GM18499 (cell line): ENCODE measurements around the gene HOXB6.

Experiments
- ATAC-seq: cut with Tn5 transposase; IDR thresholded peaks from one replicate; pipeline ENCODE4 v1.9.1; 2021; ENCODE audit warnings: moderate number of reproducible peaks; ENCODE audit not compliant: insufficient read depth, unreplicated experiment

The HOXB6 gene

GRCh38 chr17:48596735-48597527 lies 7.9 kb downstream of the HOXB6 start:
- ATAC-seq = no peak

GRCh38 chr17:48596000-48596734 lies 8.6 kb downstream of the HOXB6 start:
- no peak for ATAC-seq

- ATAC-seq = no peak
Observed at GRCh38 chr17:48595278-48595999, 9.3 kb downstream of the HOXB6 start.

GRCh38 chr17:48594538-48595277 lies 10.1 kb downstream of the HOXB6 start:
- no peak for ATAC-seq

- ATAC-seq = no peak
Observed at GRCh38 chr17:48593840-48594537, 10.8 kb downstream of the HOXB6 start.

- no peak for ATAC-seq
Observed at GRCh38 chr17:48593126-48593829, 11.5 kb downstream of the HOXB6 start, which contains the start of gene HOXB5. Gene HOXB5, minus strand, starts transcription at chr17:48593779. Its CDS starts 97 bp downstream, at chr17:48593682.

GRCh38 chr17:48592577-48592976 lies 12.2 kb downstream of the HOXB6 start:
- no peak for ATAC-seq

- ATAC-seq = no peak
Observed at GRCh38 chr17:48592057-48592514, 12.7 kb downstream of the HOXB6 start.

GRCh38 chr17:48591255-48592056 lies 13.3 kb downstream of the HOXB6 start:
- no peak for ATAC-seq

GRCh38 chr17:48590607-48591161 lies 14.1 kb downstream of the HOXB6 start:
- ATAC-seq = no peak

GRCh38 chr17:48589831-48590606 lies 14.8 kb downstream of the HOXB6 start, which contains the start of gene HOXB3:
Gene HOXB3, minus strand, starts transcription at chr17:48590241. Its CDS starts 37,767 bp downstream, at chr17:48552474.
- no peak for ATAC-seq

- no peak for ATAC-seq
Observed at GRCh38 chr17:48589060-48589830, 15.5 kb downstream of the HOXB6 start.

- no peak for ATAC-seq
Observed at GRCh38 chr17:48588528-48588927, 16.3 kb downstream of the HOXB6 start.

GRCh38 chr17:48588074-48588415 lies 16.7 kb downstream of the HOXB6 start:
- no peak for ATAC-seq

- ATAC-seq = no peak
Observed at GRCh38 chr17:48587276-48588073, 17.3 kb downstream of the HOXB6 start.
